Muscle layer of colon (tissue), 2 donors: Measurements from ENCODE around the gene SMIM43.

Experiments
- H3K27ac ChIP-seq: one replicate; pipeline ENCODE4 v1.7.0; 2013; ENCODE audit warnings: low read depth, mild to moderate bottlenecking, low read length, moderate library complexity
- H3K27me3 ChIP-seq, 2 donors: one replicate each; pipeline ENCODE4 v1.7.0; 2013; ENCODE audit warnings: low read length in 2 of 2, mild to moderate bottlenecking in 2 of 2; ENCODE audit not compliant: insufficient read depth in 2 of 2, control insufficient read depth in 1 of 2
- H3K36me3 ChIP-seq: one replicate; pipeline ENCODE4 v1.7.0; 2013; ENCODE audit warnings: mild to moderate bottlenecking, low read length; ENCODE audit not compliant: insufficient read depth
- H3K4me1 ChIP-seq: one replicate; pipeline ENCODE4 v1.7.0; 2013; ENCODE audit warnings: mild to moderate bottlenecking, low read length; ENCODE audit not compliant: insufficient read depth
- H3K4me3 ChIP-seq, 2 donors: one replicate each; pipeline ENCODE4 v1.7.0; 2013; ENCODE audit warnings: low read length in 2 of 2, low read depth in 1 of 2, mild to moderate bottlenecking in 1 of 2, moderate library complexity in 1 of 2
- H3K9ac ChIP-seq: one replicate; pipeline ENCODE4 v1.7.0; 2013; ENCODE audit warnings: low read length
- H3K9me3 ChIP-seq: one replicate; pipeline ENCODE4 v1.7.0; 2013; ENCODE audit warnings: mild to moderate bottlenecking, low read length
- donor health status: abdominal sarcoma.
- donor health status: Adenocarcinoma of cecum.

SMIM43 gene

GRCh38 chr4:121764702-121765367 is at the start of gene SMIM43:
Gene SMIM43, minus strand, starts transcription at chr4:121765164. Its CDS starts 59 bp downstream, at chr4:121765105.
- H3K9ac ChIP-seq, result no peak within 1 kb of the TSS
- H3K9me3 ChIP-seq, result no peaks in the 10 kb centered on the region
- peak within 1 kb of the TSS; percentile 23 to 27 for H3K4me3 ChIP-seq
- H3K27ac ChIP-seq, result no peak within 1 kb of the TSS
- H3K4me1 ChIP-seq, result no peaks in the 10 kb centered on the region
- peaks cover 0 to 14% of the 10 kb centered on the region in 2 donors for H3K27me3 ChIP-seq
- H3K36me3 ChIP-seq, result no peaks in the 10 kb centered on the region

- H3K4me3 ChIP-seq, result no peak overlapping the region
- H3K9ac ChIP-seq, result no peak overlapping the region
- H3K4me1 ChIP-seq, result no peaks in the 10 kb centered on the region
- no peak overlapping the region for H3K27ac ChIP-seq
- no peaks in the 10 kb centered on the region for H3K27me3 ChIP-seq
- H3K9me3 ChIP-seq, result no peaks in the 10 kb centered on the region
- peaks cover 72% of the 10 kb centered on the region for H3K36me3 ChIP-seq
These were observed 49.8 kb upstream of the SMIM43 start for GRCh38 chr4:121814756-121815155.

- Histone ChIP-seq H3K27ac (no peak overlapping the region), H3K4me3 (no peak overlapping the region), H3K36me3 (peaks cover 81% of the 10 kb centered on the region), H3K27me3 (no peaks in the 10 kb centered on the region), H3K9ac (no peak overlapping the region), H3K4me1 (no peaks in the 10 kb centered on the region), H3K9me3 (no peaks in the 10 kb centered on the region)
These were observed 46.2 kb upstream of the SMIM43 start for GRCh38 chr4:121811122-121811521.

- no peak overlapping the region for H3K27ac ChIP-seq
- H3K36me3 ChIP-seq, result peaks cover 71% of the 10 kb centered on the region
These were observed 41.4 kb upstream of the SMIM43 start for GRCh38 chr4:121806411-121806810.

GRCh38 chr4:121801715-121802075 is 36.7 kb upstream of the SMIM43 start:
- peaks cover 34% of the 10 kb centered on the region for H3K36me3 ChIP-seq
- no peaks in the 10 kb centered on the region for H3K27me3 ChIP-seq
- peak overlapping the region; percentile 76 to 100 for H3K4me3 ChIP-seq
- H3K27ac ChIP-seq, result peak overlapping the region; percentile 93
- no peaks in the 10 kb centered on the region for H3K9me3 ChIP-seq
- H3K4me1 ChIP-seq, result peaks cover 14% of the 10 kb centered on the region
- peak overlapping the region; percentile 99 for H3K9ac ChIP-seq

More at GRCh38 chr4:121806411-121806810, 41.4 kb upstream of the SMIM43 start:
- no peaks in the 10 kb centered on the region for H3K9me3 ChIP-seq
- no peak overlapping the region for H3K9ac ChIP-seq
- H3K4me3 ChIP-seq, result no peak overlapping the region
- peaks cover 4% of the 10 kb centered on the region for H3K4me1 ChIP-seq
- H3K27me3 ChIP-seq, result no peaks in the 10 kb centered on the region

GRCh38 chr4:121800961-121801714 is 36.2 kb upstream of the SMIM43 start, which contains the start of gene EXOSC9:
Gene EXOSC9, plus strand, starts transcription at chr4:121801323. Its CDS starts 102 bp downstream, at chr4:121801425.
- Histone ChIP-seq H3K4me3 (peak within 1 kb of the TSS; percentile 76 to 100), H3K9ac (peak within 1 kb of the TSS; percentile 99), H3K36me3 (peaks cover 28% of the 10 kb centered on the region), H3K4me1 (peaks cover 14% of the 10 kb centered on the region), H3K27me3 (no peaks in the 10 kb centered on the region), H3K9me3 (no peaks in the 10 kb centered on the region), H3K27ac (peak within 1 kb of the TSS; percentile 96)

- Histone ChIP-seq H3K27ac (peak overlapping the region; percentile 96), H3K4me3 (peak overlapping the region; percentile 76 to 100), H3K36me3 (peaks cover 25% of the 10 kb centered on the region), H3K27me3 (no peaks in the 10 kb centered on the region), H3K9ac (peak overlapping the region; percentile 99), H3K9me3 (no peaks in the 10 kb centered on the region), H3K4me1 (peaks cover 14% of the 10 kb centered on the region)
These were observed 35.6 kb upstream of the SMIM43 start for GRCh38 chr4:121800638-121800960.

- no peaks in the 10 kb centered on the region for H3K9me3 ChIP-seq
- peak overlapping the region; percentile 76 to 100 for H3K4me3 ChIP-seq
- H3K4me1 ChIP-seq, result peaks cover 14% of the 10 kb centered on the region
- peak overlapping the region; percentile 99 for H3K9ac ChIP-seq
- no peaks in the 10 kb centered on the region for H3K27me3 ChIP-seq
- peak overlapping the region; percentile 96 for H3K27ac ChIP-seq
- H3K36me3 ChIP-seq, result peaks cover 20% of the 10 kb centered on the region
These were observed 35.0 kb upstream of the SMIM43 start for GRCh38 chr4:121799867-121800501.

GRCh38 chr4:121799208-121799823 is 34.4 kb upstream of the SMIM43 start:
- H3K9me3 ChIP-seq, result no peaks in the 10 kb centered on the region
- peaks cover 14% of the 10 kb centered on the region for H3K4me1 ChIP-seq
- no peaks in the 10 kb centered on the region for H3K27me3 ChIP-seq
- H3K36me3 ChIP-seq, result peaks cover 13% of the 10 kb centered on the region
- H3K4me3 ChIP-seq, result no peak overlapping the region
- H3K9ac ChIP-seq, result no peak overlapping the region
- no peak overlapping the region for H3K27ac ChIP-seq

- Histone ChIP-seq H3K27ac (no peak overlapping the region), H3K4me1 (peaks cover 10% of the 10 kb centered on the region), H3K9me3 (no peaks in the 10 kb centered on the region), H3K4me3 (no peak overlapping the region), H3K36me3 (no peaks in the 10 kb centered on the region), H3K9ac (no peak overlapping the region), H3K27me3 (no peaks in the 10 kb centered on the region)
These were observed 31.3 kb upstream of the SMIM43 start for GRCh38 chr4:121796283-121796682.

GRCh38 chr4:121794505-121795188 is 29.7 kb upstream of the SMIM43 start:
- no peaks in the 10 kb centered on the region for H3K36me3 ChIP-seq

More at GRCh38 chr4:121794505-121795188, 29.7 kb upstream of the SMIM43 start:
- Histone ChIP-seq H3K4me3 (no peak overlapping the region), H3K27me3 (no peaks in the 10 kb centered on the region), H3K4me1 (no peaks in the 10 kb centered on the region), H3K9me3 (no peaks in the 10 kb centered on the region), H3K27ac (no peak overlapping the region), H3K9ac (no peak overlapping the region)
